Measurements from ENCODE around the gene SYT11. TPM values are rescaled to one million over a fixed set of nuclear protein-coding genes. Genes with fewer than 3 reads are reported as not detected.

SYT11 gene
- total and polyA plus RNA-seq, 2 of the 8 experiments (the other 6 are each of a cell fraction or from before 2014, with no cell fraction given): 7.2 to 9.6 TPM

DNA sequence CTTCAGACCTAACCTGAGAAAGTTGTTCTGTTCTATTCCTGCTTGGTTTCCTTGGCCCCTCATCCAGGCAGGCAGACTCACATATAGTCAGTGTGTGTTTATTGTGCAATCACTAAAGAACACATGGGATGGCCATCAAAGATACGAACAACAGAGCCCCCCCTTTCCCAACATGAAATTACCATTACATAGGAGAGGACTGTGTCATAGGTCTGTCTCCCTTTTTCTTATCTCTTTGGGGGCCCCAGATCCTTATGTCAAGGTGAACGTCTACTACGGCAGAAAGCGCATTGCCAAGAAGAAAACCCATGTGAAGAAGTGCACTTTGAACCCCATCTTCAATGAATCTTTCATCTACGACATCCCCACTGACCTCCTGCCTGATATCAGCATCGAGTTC is 21.6 kb downstream of the SYT11 start:
- no peak overlapping the region for H3K9ac ChIP-seq (replicated peaks in 1 of 4; ENCODE audit: extremely low read depth in 1 of 4, low read depth in 3 of 4, low read length in 3 of 4)
- H3K18ac ChIP-seq (ENCODE audit: extremely low read depth, low read length): no peak overlapping the region
- no peak overlapping the region for H3K27ac ChIP-seq (ENCODE audit: low read depth, low read length)
- no peak overlapping the region for H4K8ac ChIP-seq (ENCODE audit: extremely low read depth, insufficient read depth, low read length)
- H3K4ac ChIP-seq (replicated peaks; ENCODE audit: insufficient read length, low read depth, low read length): no peak overlapping the region
- no peaks in the 10 kb centered on the region for H3K79me1 ChIP-seq (ENCODE audit: low read depth, low read length)
- no peak overlapping the region for H3K4me3 ChIP-seq (ENCODE audit: extremely low read depth in 1 of 4, insufficient read depth in 2 of 4, low read depth in 3 of 4, low read length in 4 of 4)
- H2BK15ac ChIP-seq (ENCODE audit: low read length): no peak overlapping the region
- H3K14ac ChIP-seq (ENCODE audit: insufficient read length): no peak overlapping the region
- H3K4me2 ChIP-seq (ENCODE audit: insufficient read depth in 1 of 2, low read depth in 2 of 2, low read length in 2 of 2): no peak overlapping the region
- H2BK12ac ChIP-seq (ENCODE audit: low read depth, low read length): no peak overlapping the region
- H2AFZ ChIP-seq (ENCODE audit: low read length): no peak overlapping the region
- POLR2A ChIA-PET (ENCODE audit: partially characterized antibody): no interaction called here
- no peak overlapping the region for H3K23ac ChIP-seq (ENCODE audit: insufficient read length)
- no peak overlapping the region for H3K56ac ChIP-seq (replicated peaks; ENCODE audit: insufficient read length, low read depth, low read length)
- H3K4me1 ChIP-seq (replicated peaks in 1 of 4; ENCODE audit: control insufficient read depth in 3 of 4, insufficient read depth in 4 of 4, low read length in 3 of 4): 0 out of 7 replicates have a peak, but pooled peaks cover 0 to 3% (median 0%) of the 10 kb centered on the region in 4 experiments
- H3K27me3 ChIP-seq (replicated peaks in 1 of 4; ENCODE audit: control insufficient read depth in 3 of 4, extremely low read depth in 1 of 4, insufficient read depth in 3 of 4, low read length in 3 of 4): no peaks in the 10 kb centered on the region
- H3K36me3 ChIP-seq (ENCODE audit: control insufficient read depth in 2 of 4, insufficient read depth in 4 of 4, low read length in 3 of 4): no peaks in the 10 kb centered on the region
- H2BK120ac ChIP-seq (replicated peaks; ENCODE audit: low read depth, low read length): no peak overlapping the region
- no peak overlapping the region for H2BK5ac ChIP-seq (ENCODE audit: low read depth, low read length)
- CTCF ChIA-PET (ENCODE audit: partially characterized antibody): no interaction called here
- FAIRE-seq (no peak), DNase-seq (ENCODE audit: low read depth in 1 of 2, low spot score in 2 of 2) (no peak)
- no peak overlapping the region for H4K91ac ChIP-seq (replicated peaks; ENCODE audit: insufficient read length, low read length)
- WGBS, 2 experiments (ENCODE audit: extremely low coverage in 1 of 2, insufficient coverage in 1 of 2, insufficient read length in 1 of 2, insufficient replicate concordance in 2 of 2, low coverage in 1 of 2, low lambda C conversion rate in 2 of 2, missing lambda C conversion rate in 1 of 2): 86% methylated on average over 6 of the region's 6 CpGs; no CpG with 5 or more reads in 1 of the 2 experiments
- H2BK20ac ChIP-seq (ENCODE audit: low read length): no peak overlapping the region
- H4K20me1 ChIP-seq (replicated peaks in 1 of 2; ENCODE audit: control insufficient read depth in 1 of 2, insufficient read depth in 2 of 2, low read length in 2 of 2): no peaks in the 10 kb centered on the region
- H3K79me2 ChIP-seq (ENCODE audit: control insufficient read depth in 1 of 2, insufficient read depth in 2 of 2, low read length in 2 of 2): no peaks in the 10 kb centered on the region
- H2AK5ac ChIP-seq (ENCODE audit: low read depth, low read length): no peak overlapping the region
- no peak overlapping the region for H4K5ac ChIP-seq (ENCODE audit: insufficient read length, low read depth, low read length)
- H3K9me3 ChIP-seq (ENCODE audit: insufficient read depth in 2 of 2, low read depth in 1 of 2, low read length in 1 of 2): no peaks in the 10 kb centered on the region
- H3K23me2 ChIP-seq (ENCODE audit: low read depth, low read length): no peaks in the 10 kb centered on the region
- TF ChIP-seq JUN (IDR thresholded peaks at IDR 0.05; ENCODE audit: low read depth, low read length) (no peak), FOSL1 (IDR thresholded peaks at IDR 0.05; ENCODE audit: insufficient read depth, low read depth, low read length) (no peak), BACH1 (IDR thresholded peaks at IDR 0.05; ENCODE audit: low read length) (no peak), CREB1 (IDR thresholded peaks at IDR 0.05) (no peak), EP300 (IDR thresholded peaks at IDR 0.05; ENCODE audit: borderline replicate concordance in 1 of 2, low read depth in 2 of 2, low read length in 2 of 2) (no peak), RBBP5 (IDR thresholded peaks at IDR 0.05; ENCODE audit: borderline replicate concordance, low read depth, low read length) (no peak), NRF1 (IDR thresholded peaks at IDR 0.05; ENCODE audit: low read depth, low read length) (no peak), RAD21 (IDR thresholded peaks at IDR 0.05 in 1 of 2, conservative IDR thresholded peaks at IDR 0.05 in 1 of 2; ENCODE audit: low read depth in 2 of 2, low read length in 2 of 2) (no peak), BCL11A (IDR thresholded peaks at IDR 0.05; ENCODE audit: low read depth in 2 of 2, low read length in 2 of 2) (no peak), CEBPB (IDR thresholded peaks at IDR 0.05; ENCODE audit: low read depth, low read length) (no peak), RXRA (IDR thresholded peaks at IDR 0.05; ENCODE audit: insufficient read depth, low read depth, low read length) (no peak), TAF7 (optimal IDR thresholded peaks at IDR 0.05; ENCODE audit: borderline replicate concordance, low read depth, low read length) (no peak), SRF (IDR thresholded peaks at IDR 0.05; ENCODE audit: low read depth, low read length) (no peak), KDM5A (IDR thresholded peaks at IDR 0.05; ENCODE audit: low read length) (no peak), POU5F1 (IDR thresholded peaks at IDR 0.05; ENCODE audit: low read depth, low read length) (no peak), SP4 (IDR thresholded peaks at IDR 0.05; ENCODE audit: low read length) (no peak)
